Rectal smooth muscle tissue (tissue), 1 donor: ENCODE data around the gene ACAP3.

Experiments
- H3K27ac ChIP-seq: one replicate; pipeline ENCODE4 v1.7.0; 2013; ENCODE audit warnings: low read depth, low read length, inconsistent platforms
- H3K27me3 ChIP-seq: one replicate; pipeline ENCODE4 v1.7.0; 2013; ENCODE audit warnings: low read length; ENCODE audit not compliant: control insufficient read depth, insufficient read depth
- H3K36me3 ChIP-seq: one replicate; pipeline ENCODE4 v1.7.0; 2013; ENCODE audit warnings: low read length; ENCODE audit not compliant: control insufficient read depth, insufficient read depth
- H3K4me1 ChIP-seq: one replicate; pipeline ENCODE4 v1.7.0; 2013; ENCODE audit warnings: low read length; ENCODE audit not compliant: control insufficient read depth, insufficient read depth
- H3K4me3 ChIP-seq: one replicate; pipeline ENCODE4 v1.7.0; 2013; ENCODE audit warnings: low read length
- H3K9ac ChIP-seq: one replicate; pipeline ENCODE4 v1.7.0; 2013; ENCODE audit warnings: low read length

Gene ACAP3

GRCh38 chr1:1307923-1308755 lies at the start of gene ACAP3, which contains the start of gene PUSL1:
Gene ACAP3, minus strand, starts transcription at chr1:1307930. Its CDS starts 115 bp downstream, at chr1:1307815.
Gene PUSL1, plus strand, starts transcription at chr1:1308597. Its CDS starts 47 bp downstream, at chr1:1308644.
- peaks cover 28% of the 10 kb centered on the region for H3K4me1 ChIP-seq
- H3K27me3 ChIP-seq, result no peaks in the 10 kb centered on the region

DNA sequence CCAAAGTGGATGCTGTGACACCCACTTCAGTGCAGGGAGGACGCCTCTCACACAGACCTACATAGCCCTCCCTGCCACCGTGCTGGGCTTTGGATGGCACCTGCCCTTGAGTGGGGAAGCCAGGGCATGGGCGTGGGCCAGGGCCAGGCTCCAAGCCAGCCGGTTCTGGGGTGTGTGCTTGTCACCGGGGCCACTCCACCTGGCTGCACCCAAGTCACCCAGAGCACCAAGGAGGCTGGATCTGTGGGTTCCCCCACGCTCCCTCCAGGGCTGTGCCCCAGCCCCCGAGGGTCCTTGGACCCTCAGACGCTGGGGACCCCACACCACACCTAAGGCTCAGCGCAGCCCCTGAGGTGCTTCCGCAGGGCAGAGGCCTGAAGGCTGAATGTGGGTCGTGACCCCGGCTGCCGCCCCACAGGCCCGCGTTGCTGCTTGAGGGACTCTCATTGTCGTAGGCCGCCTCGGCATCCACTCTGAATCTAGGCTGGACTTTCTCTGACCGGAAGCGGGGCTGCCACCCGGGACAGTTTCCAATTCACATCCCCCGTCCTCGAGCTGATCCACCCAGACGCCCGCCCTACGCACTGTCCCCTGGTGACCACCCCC lies 49.2 kb upstream of the ACAP3 start:
- Histone ChIP-seq H3K36me3 (no peaks in the 10 kb centered on the region), H3K27ac (peak overlapping the region; percentile 88), H3K9ac (no peak overlapping the region), H3K4me1 (peaks cover 27% of the 10 kb centered on the region), H3K27me3 (peaks cover 8% of the 10 kb centered on the region), H3K4me3 (peak overlapping the region; percentile 81)

More at GRCh38 chr1:1307923-1308755, at the start of gene ACAP3, which contains the start of gene PUSL1:
- peaks cover 13% of the 10 kb centered on the region for H3K36me3 ChIP-seq
- peak within 1 kb of the TSS; percentile 88 for H3K27ac ChIP-seq
- peak within 1 kb of the TSS; percentile 76 for H3K4me3 ChIP-seq
- H3K9ac ChIP-seq, result peak within 1 kb of the TSS; percentile 28

DNA sequence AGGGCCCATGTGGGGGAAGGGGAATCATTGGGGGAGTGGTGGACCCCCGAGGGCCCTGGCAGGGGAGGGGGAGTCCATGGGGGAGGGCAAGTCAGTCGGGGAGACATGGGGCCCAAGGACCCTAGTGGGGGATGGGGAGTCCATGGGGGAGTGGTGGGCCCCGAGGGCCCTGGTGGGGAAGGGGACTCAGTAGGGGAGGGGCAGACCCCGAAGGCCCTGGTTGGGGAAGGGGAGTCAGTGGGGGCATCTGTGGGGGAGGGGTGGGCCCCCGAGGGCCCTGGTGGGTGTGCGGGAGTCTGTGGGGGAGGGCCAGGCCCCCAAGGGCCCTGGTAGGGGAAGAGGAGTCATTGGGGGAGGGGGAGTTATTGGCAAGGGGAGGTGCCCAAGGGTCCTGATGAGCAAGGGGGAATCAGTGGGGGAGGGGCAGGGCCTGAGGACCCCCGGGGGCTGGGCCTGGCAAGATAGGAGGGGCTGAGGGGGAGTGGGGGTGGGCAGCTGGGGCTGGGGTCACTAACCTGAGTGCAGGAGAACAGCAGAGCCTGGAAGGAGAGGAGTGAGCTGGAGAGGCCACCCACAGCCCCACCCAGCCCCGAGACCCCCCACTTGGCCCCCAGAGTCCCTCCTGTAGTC lies 48.6 kb upstream of the ACAP3 start:
- Histone ChIP-seq H3K36me3 (no peaks in the 10 kb centered on the region), H3K27me3 (peaks cover 8% of the 10 kb centered on the region), H3K27ac (peak overlapping the region; percentile 88), H3K4me1 (peaks cover 22% of the 10 kb centered on the region), H3K9ac (no peak overlapping the region), H3K4me3 (peak overlapping the region; percentile 81)

- Histone ChIP-seq H3K4me1 (peaks cover 15% of the 10 kb centered on the region), H3K36me3 (no peaks in the 10 kb centered on the region), H3K27ac (peak overlapping the region; percentile 14), H3K4me3 (no peak overlapping the region), H3K27me3 (peaks cover 5% of the 10 kb centered on the region), H3K9ac (no peak overlapping the region)
Observed at GRCh38 chr1:1355416-1355815, 47.7 kb upstream of the ACAP3 start.

DNA sequence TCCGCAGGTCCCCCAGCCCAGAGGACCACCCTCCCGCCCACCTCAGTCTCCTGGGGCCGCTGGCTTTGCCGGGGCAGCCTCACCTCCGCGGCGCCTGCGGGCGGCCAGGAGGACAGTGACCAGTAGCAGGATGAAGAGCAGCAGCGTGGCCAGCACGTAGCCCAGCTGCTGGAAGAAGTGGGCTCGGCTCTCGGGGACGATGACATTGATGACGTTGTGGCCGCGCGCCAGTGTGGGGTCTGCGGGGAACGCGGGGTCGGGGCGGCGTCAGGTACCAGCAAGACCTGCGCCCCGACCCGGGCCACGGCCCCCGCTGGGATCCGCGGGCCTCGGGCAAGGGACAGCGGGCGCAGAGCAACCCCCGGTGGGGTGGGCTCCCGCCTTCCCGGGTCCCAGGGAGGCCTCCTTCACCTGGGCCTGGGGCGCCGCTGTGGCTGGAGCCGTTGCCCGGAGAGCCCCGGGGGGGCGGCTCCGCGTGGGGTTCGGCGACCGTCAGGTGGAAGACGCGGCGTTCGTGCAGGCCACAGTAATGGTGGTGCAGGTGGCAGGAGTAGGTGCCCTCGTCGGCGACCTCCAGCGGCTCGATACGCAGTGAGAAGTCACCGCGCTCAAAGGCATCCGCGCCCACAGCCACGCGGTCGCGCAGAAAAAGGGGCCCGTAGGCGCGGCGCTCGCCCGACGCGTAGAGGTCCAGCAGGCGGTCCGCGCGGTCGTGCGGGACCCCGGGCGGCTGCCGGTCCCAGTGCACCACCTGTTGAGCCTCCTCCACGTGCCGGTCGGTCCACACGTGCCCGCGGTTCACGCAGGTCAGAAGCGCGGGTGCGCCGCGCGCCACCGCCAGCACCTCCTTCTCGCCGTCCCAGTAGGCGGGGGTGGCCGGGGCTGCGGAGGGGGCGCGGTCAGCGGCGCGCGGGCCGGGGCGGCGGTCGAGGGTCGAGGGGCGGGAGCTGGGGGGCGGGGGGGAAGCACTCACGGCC lies 46.8 kb upstream of the ACAP3 start:
- Histone ChIP-seq H3K9ac (no peak overlapping the region), H3K27ac (peak overlapping the region; percentile 14), H3K27me3 (peaks cover 5% of the 10 kb centered on the region), H3K4me1 (peaks cover 9% of the 10 kb centered on the region), H3K4me3 (no peak overlapping the region), H3K36me3 (no peaks in the 10 kb centered on the region)

DNA sequence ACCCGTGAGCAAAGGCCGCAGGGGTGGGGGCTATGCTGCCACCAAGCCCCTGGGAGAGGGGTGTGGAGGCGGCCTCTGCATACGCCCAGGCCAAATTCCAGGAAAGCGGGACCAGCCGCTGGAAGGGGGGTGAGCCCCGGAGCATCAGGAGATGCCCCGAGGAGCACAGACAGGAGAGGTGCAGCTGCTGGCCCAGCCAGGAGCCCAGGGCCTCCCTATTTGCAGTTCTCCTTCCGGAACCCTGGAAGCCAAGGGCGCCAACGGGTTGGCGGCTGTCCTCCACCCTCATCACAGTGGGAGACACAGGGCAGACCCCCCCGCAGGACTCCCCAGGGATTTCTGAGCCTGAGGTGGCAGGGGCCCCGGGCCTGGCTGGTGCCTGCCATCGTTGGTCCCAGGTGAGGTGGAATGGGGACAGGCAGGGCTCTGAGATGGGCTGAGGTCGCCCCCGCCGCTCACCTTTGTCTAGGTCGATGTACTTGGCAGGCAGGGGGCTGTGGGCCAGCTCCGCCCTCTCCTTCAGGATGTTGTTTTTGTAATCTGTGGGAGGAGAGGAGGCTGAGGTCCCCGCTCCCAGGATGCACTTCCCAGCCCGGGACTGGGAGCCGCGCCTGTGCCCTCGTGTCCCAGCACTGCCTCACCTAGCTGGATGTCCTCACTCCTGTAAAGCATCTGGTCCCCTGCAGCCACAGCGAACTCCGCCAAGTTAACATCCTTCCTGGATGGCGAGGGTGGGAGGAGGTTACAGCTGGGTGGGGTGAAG lies 45.8 kb upstream of the ACAP3 start:
- H3K9ac ChIP-seq, result no peak overlapping the region
- H3K4me1 ChIP-seq, result peaks cover 3% of the 10 kb centered on the region
- H3K27ac ChIP-seq, result no peak overlapping the region
- H3K27me3 ChIP-seq, result peaks cover 5% of the 10 kb centered on the region
- no peaks in the 10 kb centered on the region for H3K36me3 ChIP-seq
- no peak overlapping the region for H3K4me3 ChIP-seq

GRCh38 chr1:1352786-1353388 lies 45.2 kb upstream of the ACAP3 start:
- peaks cover 5% of the 10 kb centered on the region for H3K27me3 ChIP-seq
- H3K4me1 ChIP-seq, result peaks cover 7% of the 10 kb centered on the region
- H3K27ac ChIP-seq, result no peak overlapping the region

GRCh38 chr1:1351511-1352427 lies 44.0 kb upstream of the ACAP3 start:
- Histone ChIP-seq H3K4me1 (peaks cover 14% of the 10 kb centered on the region), H3K36me3 (no peaks in the 10 kb centered on the region), H3K9ac (no peak overlapping the region), H3K27ac (peak overlapping the region; percentile 10), H3K27me3 (peaks cover 5% of the 10 kb centered on the region), H3K4me3 (no peak overlapping the region)

More at GRCh38 chr1:1352786-1353388, 45.2 kb upstream of the ACAP3 start:
- H3K9ac ChIP-seq, result no peak overlapping the region
- H3K4me3 ChIP-seq, result no peak overlapping the region
- no peaks in the 10 kb centered on the region for H3K36me3 ChIP-seq

GRCh38 chr1:1349256-1350012 lies 41.7 kb upstream of the ACAP3 start, which contains the start of gene DVL1:
Gene DVL1, minus strand, starts transcription at chr1:1349418. Its CDS starts 353 bp downstream, at chr1:1349065.
- Histone ChIP-seq H3K4me3 (peak within 1 kb of the TSS; percentile 93), H3K9ac (peak within 1 kb of the TSS; percentile 73), H3K27ac (peak within 1 kb of the TSS; percentile 87), H3K4me1 (peaks cover 19% of the 10 kb centered on the region), H3K36me3 (no peaks in the 10 kb centered on the region), H3K27me3 (peaks cover 5% of the 10 kb centered on the region)
